ENCODE measurements around the gene SOX18.

SOX18 gene

DNA sequence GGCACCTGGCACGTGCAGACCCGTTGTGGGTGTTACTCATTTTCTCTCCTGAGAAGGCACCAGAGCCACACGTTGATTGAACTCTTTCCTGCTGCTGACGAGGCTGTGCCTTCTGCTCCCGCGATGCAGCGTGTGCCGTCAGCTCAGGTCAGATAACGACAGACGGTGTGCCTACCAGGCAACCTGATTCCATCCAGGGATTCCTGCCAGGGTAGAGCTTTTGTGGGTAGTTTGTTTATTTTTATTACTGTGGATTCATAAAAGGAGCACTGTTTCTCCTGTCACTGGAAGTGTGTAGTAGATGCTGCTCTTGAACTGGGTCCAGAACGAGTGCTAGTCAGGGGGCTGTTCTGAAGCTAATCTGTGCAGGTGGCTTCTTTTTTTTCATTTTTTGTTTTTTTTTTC lies 47.8 kb downstream of the SOX18 start:
- Histone ChIP-seq H3K4me1 (ENCODE audit: insufficient read depth, low read length, poor library complexity, severe bottlenecking) (no peaks in the 10 kb centered on the region), H4K20me1 (ENCODE audit: insufficient read depth, low read length, poor library complexity, severe bottlenecking) (no peaks in the 10 kb centered on the region), H3K9ac (ENCODE audit: low read depth, low read length, poor library complexity, severe bottlenecking) (no peak overlapping the region), H3K79me2 (ENCODE audit: insufficient read depth, low read length) (no peaks in the 10 kb centered on the region), H3K9me2 (replicated peaks; ENCODE audit: low read depth, low read length) (no peaks in the 10 kb centered on the region), H2AFZ (ENCODE audit: low read length) (no peak overlapping the region), H3K4me3 (ENCODE audit: low read length, poor library complexity, severe bottlenecking) (no peak overlapping the region), H3K9me3 (ENCODE audit: insufficient read depth, low read depth, low read length) (no peaks in the 10 kb centered on the region), H3K36me3 (ENCODE audit: insufficient read depth, low read length) (peaks cover 68% of the 10 kb centered on the region; the same call in 1 of the 2 replicates), H3K4me2 (ENCODE audit: low read depth, low read length, poor library complexity, severe bottlenecking) (no peak overlapping the region), H3K27me3 (ENCODE audit: insufficient read depth, low read length, poor library complexity, severe bottlenecking) (no peaks in the 10 kb centered on the region), H3F3A (ENCODE audit: low read depth) (no peaks in the 10 kb centered on the region)
- TF ChIP-seq, protein P1, sequence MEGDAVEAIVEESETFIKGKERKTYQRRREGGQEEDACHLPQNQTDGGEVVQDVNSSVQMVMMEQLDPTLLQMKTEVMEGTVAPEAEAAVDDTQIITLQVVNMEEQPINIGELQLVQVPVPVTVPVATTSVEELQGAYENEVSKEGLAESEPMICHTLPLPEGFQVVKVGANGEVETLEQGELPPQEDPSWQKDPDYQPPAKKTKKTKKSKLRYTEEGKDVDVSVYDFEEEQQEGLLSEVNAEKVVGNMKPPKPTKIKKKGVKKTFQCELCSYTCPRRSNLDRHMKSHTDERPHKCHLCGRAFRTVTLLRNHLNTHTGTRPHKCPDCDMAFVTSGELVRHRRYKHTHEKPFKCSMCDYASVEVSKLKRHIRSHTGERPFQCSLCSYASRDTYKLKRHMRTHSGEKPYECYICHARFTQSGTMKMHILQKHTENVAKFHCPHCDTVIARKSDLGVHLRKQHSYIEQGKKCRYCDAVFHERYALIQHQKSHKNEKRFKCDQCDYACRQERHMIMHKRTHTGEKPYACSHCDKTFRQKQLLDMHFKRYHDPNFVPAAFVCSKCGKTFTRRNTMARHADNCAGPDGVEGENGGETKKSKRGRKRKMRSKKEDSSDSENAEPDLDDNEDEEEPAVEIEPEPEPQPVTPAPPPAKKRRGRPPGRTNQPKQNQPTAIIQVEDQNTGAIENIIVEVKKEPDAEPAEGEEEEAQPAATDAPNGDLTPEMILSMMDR (conservative IDR thresholded peaks at IDR 0.05; ENCODE audit: low read length), result no peak
- TF ChIP-seq EZH2phosphoT487 (IDR thresholded peaks at IDR 0.05; ENCODE audit: borderline replicate concordance), result no peak

DNA sequence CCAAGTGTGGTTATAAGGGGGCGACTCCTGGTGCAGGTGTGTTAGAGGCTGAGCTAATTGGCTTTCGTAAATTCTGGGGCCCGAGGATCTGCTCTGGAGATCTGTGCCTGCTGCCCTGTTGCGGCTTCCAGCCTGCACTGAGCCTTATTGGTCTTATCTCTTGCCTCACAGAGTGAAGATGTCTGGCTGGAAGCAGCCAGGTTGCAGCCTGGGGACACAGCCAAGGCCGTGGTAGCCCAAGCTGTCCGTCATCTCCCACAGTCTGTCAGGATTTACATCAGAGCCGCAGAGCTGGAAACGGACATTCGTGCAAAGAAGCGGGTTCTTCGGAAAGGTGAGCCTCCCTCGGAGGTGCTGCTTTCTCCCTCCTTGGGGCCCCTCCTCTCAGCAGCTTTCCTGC lies 48.5 kb downstream of the SOX18 start:
- no peak overlapping the region for H2AFZ ChIP-seq (ENCODE audit: low read length)
- H4K20me1 ChIP-seq (ENCODE audit: insufficient read depth, low read length, poor library complexity, severe bottlenecking), result no peaks in the 10 kb centered on the region
- no peak overlapping the region for H3K4me2 ChIP-seq (ENCODE audit: low read depth, low read length, poor library complexity, severe bottlenecking)
- H3F3A ChIP-seq (ENCODE audit: low read depth), result no peaks in the 10 kb centered on the region
- no peaks in the 10 kb centered on the region for H3K4me1 ChIP-seq (ENCODE audit: insufficient read depth, low read length, poor library complexity, severe bottlenecking)
- H3K4me3 ChIP-seq (ENCODE audit: low read length, poor library complexity, severe bottlenecking), result no peak overlapping the region
- H3K9me3 ChIP-seq (ENCODE audit: insufficient read depth, low read depth, low read length), result no peaks in the 10 kb centered on the region
- no peak for TF ChIP-seq EZH2phosphoT487 (IDR thresholded peaks at IDR 0.05; ENCODE audit: borderline replicate concordance)
- TF ChIP-seq, protein P1 (conservative IDR thresholded peaks at IDR 0.05; ENCODE audit: low read length), result no peak
- no peaks in the 10 kb centered on the region for H3K27me3 ChIP-seq (ENCODE audit: insufficient read depth, low read length, poor library complexity, severe bottlenecking)
- no peaks in the 10 kb centered on the region for H3K79me2 ChIP-seq (ENCODE audit: insufficient read depth, low read length)
- H3K36me3 ChIP-seq (ENCODE audit: insufficient read depth, low read length), result peaks cover 72% of the 10 kb centered on the region; the same call in 1 of the 2 replicates
- H3K9me2 ChIP-seq (replicated peaks; ENCODE audit: low read depth, low read length), result no peaks in the 10 kb centered on the region
- no peak overlapping the region for H3K9ac ChIP-seq (ENCODE audit: low read depth, low read length, poor library complexity, severe bottlenecking)
